Activated CD4-positive, alpha-beta T cell treated with anti-CD3 and anti-CD28 coated beads for 1 hour (primary cell): Measurements from ENCODE around the gene ATG9A.
"Not testable (repeated sequence)": the region's sequence is repeated elsewhere in the genome, so short reads cannot be mapped to it uniquely, and the experiment has no call there.

ENCODE experiments used
- DNase-seq: peaks from one replicate; pipeline ENCODE4 v3.0.0-alpha.2; 2020

Gene ATG9A

GRCh38 chr2:219204425-219205164 is 24.8 kb downstream of the ATG9A start:
- DNase-seq: no peak

GRCh38 chr2:219201331-219201730 is 28.1 kb downstream of the ATG9A start:
- DNase-seq: not testable (repeated sequence)

DNA sequence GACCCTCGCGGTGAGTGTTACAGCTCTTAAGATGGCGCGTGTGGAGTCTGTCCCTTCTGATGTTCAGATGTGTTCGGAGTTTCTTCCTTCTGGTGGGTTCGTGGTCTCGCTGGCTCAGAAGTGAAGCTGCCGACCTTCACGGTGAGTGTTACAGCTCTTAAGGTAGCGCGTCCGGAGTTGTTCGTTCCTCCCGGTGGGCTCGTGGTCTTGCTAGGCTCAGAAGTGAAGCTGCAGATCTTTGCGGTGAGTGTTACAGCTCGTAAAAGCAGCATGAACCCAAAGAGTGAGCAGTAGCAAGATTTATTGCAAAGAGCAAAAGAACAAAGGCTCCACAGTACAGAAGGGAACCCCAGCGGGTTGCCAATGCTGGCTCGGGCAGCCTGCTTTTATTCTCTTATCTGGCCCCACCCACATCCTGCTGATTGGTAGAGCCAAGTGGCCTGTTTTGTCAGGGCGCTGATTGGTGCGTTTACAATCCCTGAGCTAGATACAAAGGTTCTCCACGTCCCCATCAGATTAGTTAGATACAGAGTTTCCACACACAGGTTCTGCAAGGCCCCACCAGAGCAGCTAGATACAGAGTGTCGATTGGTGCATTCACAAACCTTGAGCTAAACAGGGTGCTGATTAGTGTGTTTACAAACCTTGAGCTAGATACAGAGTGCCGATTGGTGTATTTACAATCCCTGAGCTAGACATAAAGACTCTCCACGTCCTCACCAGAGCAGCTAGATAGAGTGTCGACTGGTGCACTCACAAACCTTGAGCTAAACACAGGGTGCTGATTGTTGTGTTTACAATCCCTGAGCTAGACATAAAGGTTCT is 28.7 kb downstream of the ATG9A start:
- DNase-seq: not testable (repeated sequence)

- no peak for DNase-seq
Observed at GRCh38 chr2:219199470-219200211, 29.8 kb downstream of the ATG9A start.

- DNase-seq: no peak
Observed at GRCh38 chr2:219198974-219199373, 30.5 kb downstream of the ATG9A start.

GRCh38 chr2:219197388-219197787 is 32.0 kb downstream of the ATG9A start:
- DNase-seq: no peak

- DNase-seq: no peak
Observed at GRCh38 chr2:219186754-219187456, 42.5 kb downstream of the ATG9A start.

DNA sequence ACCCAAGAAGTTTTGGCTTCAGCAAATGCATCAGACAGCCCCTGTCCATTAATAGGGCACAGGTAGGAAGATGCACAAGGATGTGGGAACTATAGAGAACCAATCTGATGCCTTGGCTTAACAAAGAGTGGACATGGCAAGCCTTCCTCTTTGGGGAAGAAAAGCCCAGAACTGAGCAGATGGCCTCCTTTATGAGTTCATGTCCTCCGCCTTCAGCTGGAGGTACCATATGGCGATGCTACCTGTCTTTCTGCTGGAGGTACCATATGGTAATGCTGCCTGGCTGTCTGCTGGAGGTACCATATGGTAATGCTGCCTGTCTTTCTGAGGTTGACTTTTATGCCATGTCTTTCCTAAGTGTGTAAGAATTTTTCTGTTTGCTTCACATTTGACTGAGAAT is 45.3 kb downstream of the ATG9A start:
- no peak for DNase-seq

DNA sequence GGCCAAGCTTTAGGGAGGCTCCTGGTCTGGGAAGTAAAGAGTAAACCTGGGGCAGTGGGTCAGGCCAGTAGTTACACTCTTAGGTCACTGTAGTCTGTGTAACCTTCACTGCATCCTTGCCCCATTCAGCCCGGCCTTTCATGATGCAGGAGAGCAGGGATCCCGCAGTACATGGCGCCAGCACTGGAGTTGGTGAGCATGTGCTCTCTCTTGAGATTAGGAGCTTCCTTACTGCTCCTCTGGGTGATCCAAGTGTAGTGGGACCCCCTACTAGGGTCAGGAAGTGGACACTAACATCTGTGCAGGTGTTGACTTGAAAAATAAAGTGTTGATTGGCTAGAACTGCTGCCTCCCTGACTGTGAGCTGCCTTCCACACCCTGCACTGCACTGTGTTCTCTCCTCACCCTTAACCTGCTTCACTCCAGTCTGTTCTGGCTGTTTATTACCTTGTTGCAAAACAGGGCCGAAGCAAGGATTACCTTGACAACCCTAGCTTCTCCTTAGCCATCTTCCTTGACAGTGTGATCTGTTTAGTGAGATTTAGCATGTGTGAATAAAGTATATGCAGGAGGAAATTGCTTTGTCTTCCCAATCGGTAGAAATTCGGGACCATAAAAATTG is 46.2 kb downstream of the ATG9A start:
- no peak for DNase-seq

DNA sequence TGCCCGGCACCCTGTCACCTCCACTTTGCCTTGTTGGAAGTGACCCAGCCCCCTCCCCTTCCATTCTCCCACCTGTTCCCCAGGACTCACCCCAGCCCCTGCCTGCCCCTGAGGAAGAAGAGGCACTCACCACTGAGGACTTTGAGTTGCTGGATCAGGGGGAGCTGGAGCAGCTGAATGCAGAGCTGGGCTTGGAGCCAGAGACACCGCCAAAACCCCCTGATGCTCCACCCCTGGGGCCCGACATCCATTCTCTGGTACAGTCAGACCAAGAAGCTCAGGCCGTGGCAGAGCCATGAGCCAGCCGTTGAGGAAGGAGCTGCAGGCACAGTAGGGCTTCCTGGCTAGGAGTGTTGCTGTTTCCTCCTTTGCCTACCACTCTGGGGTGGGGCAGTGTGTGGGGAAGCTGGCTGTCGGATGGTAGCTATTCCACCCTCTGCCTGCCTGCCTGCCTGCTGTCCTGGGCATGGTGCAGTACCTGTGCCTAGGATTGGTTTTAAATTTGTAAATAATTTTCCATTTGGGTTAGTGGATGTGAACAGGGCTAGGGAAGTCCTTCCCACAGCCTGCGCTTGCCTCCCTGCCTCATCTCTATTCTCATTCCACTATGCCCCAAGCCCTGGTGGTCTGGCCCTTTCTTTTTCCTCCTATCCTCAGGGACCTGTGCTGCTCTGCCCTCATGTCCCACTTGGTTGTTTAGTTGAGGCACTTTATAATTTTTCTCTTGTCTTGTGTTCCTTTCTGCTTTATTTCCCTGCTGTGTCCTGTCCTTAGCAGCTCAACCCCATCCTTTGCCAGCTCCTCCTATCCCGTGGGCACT is 46.9 kb downstream of the ATG9A start:
- no peak for DNase-seq

DNA sequence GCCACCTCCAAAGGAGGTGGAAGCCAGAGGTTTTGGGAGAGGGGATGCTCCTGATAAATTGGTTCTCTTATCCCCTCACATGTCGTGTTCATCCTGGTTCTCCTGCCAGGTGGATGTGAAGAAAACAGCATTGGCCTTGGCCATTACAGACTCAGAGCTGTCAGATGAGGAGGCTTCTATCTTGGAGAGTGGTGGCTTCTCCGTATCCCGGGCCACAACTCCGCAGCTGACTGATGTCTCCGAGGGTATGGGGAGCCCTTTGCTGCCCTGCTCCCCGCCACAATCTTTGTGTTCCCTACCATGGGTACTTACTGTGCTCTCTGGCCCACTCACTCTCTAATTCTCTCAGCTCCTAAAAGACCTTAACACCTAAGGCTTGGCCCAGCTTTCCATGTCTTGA is 47.9 kb downstream of the ATG9A start:
- no peak for DNase-seq

DNA sequence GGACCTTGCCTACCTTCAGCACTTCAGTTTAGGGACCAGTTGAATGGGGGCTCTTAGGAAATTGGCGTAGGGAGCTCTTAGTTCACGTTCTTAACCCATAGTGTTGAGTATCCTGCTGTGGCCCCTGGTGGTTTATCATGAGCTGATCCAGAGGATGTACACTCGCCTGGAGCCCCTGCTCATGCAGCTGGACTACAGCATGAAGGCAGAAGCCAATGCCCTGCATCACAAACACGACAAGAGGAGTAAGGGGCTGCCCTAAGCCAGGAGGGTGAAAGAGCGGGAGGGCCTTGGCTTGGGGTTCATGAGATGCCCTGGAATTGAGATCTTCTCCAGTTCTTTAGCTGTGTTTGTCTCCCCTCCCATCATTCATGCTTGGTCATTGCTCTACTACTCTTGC is 48.5 kb downstream of the ATG9A start:
- no peak for DNase-seq

DNA sequence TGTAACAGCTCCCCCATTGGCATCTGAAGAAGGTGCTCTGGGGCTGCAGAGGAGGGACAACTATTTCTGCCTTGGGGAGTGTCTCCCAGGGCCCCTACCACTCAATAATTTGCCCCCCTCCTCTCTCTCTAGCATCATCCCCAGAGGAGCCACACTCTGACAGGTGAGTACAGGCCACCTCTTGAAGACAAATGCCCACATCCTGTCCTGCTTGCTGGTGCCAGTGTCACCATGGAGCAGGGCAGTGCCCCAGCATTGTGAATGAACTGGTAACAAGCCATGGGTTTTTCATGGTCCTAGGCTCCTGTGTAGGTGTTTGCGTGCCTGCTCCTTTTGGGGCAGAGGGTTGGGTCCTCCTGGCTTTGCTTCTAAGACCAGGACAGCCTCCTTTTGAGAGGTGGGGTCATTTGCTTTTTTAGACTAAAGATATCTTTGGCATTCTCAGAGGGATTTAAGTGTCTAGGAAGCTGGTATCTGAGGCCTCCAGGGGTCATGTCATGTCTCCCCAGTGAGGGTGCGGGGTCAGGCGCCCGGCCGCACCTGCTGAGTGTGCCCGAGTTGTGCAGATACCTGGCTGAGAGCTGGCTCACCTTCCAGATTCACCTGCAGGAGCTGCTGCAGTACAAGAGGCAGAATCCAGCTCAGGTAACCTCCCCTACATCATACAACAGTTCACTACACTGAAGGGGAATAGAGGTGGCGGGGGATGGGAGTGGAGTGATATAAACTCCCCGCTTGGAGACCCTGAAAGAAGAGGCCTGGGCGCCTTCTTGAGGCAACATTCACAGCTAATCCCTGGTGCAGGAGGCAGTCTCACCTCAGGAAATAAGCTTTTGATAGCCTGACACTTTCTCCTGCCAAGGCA is 49.6 kb downstream of the ATG9A start:
- DNase-seq: no peak

GRCh38 chr2:219178377-219179175 is 50.9 kb downstream of the ATG9A start:
- DNase-seq: no peak

DNA sequence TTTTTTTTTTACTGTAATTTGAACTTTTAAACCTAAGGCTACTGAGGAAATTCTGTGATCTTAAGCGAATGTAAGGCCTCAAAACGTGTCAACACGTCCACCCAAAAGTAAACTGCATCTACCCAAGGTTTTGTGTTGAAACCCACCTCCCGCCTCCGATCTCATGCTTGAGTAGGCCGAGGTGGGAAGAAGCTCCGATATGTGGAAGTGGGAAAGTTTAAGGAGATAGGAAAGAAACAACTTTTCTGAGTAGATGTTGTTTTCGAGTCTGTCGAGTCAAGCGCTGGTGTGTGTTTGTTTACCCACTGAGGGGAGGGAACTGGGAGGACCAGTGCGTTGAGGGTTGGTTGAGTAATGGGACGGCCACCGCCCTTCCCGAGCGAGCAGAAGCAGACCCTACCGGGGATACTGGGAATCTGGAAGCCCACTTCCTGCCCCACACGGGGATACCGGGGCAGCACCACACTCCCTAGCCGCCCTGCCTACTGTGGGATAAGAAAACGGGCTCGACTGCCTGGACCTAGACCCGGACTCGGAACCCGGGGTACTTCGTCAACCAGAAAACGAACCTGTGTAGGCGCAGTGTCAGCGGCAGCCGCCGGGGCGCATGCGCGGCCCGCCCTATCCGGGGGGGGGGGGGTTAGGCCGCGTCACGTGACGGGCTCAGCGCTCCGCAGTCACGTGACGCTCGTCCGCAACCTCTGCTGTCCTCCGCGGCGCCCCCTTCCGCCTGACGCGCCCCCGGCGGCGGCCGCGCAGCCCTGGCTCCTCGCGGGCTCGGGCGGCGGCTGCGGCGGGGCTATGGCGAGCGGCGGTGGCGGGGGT is 51.7 kb downstream of the ATG9A start, which contains the start of gene RETREG2:
Gene RETREG2, plus strand, starts transcription at position 724 of the 825 bp plus-strand sequence. Its CDS starts 78 bp downstream, at position 802.
- DNase-seq: peak; percentile 72

- DNase-seq: peak; percentile 76
Observed at GRCh38 chr2:219176818-219177551, 52.5 kb downstream of the ATG9A start, which contains the start of gene CNPPD1. Gene CNPPD1, minus strand, starts transcription at chr2:219176925. Its CDS starts 97 bp downstream, at chr2:219176828.
